ENCODE results near the gene AKAP9. TPM values are rescaled to one million over a fixed set of nuclear protein-coding genes. Genes with fewer than 3 reads are reported as not detected.

AKAP9 gene
- polyA plus RNA-seq, 1 donor (not counting 4 experiments of a cell fraction or from before 2014, with no cell fraction given), result 19.0 TPM

- H3K9me3 ChIP-seq (ENCODE audit: control insufficient read depth, low read depth, low read length), result no peaks in the 10 kb centered on the region
- FAIRE-seq (no peak), DNase-seq (ENCODE audit: low read depth, low spot score) (no peak)
- H4K20me1 ChIP-seq (ENCODE audit: control insufficient read depth, extremely low read depth, insufficient read depth, low read length), result no peaks in the 10 kb centered on the region
- H3K9ac ChIP-seq (ENCODE audit: control insufficient read depth, extremely low read depth, insufficient read depth, low read length), result no peak overlapping the region
- no peaks in the 10 kb centered on the region for H3K4me1 ChIP-seq (ENCODE audit: control insufficient read depth, extremely low read depth, insufficient read depth, low read length)
- no peak for TF ChIP-seq EZH2 (IDR thresholded peaks at IDR 0.05; ENCODE audit: low read length)
- TF ChIP-seq CTCF (optimal IDR thresholded peaks at IDR 0.05 in 1 of 3, IDR thresholded peaks at IDR 0.05 in 1 of 3, conservative IDR thresholded peaks at IDR 0.05 in 1 of 3; ENCODE audit: extremely low read depth in 1 of 3, insufficient read depth in 2 of 3, low read length in 3 of 3), result no peak
- no peak overlapping the region for H3K27ac ChIP-seq (ENCODE audit: control insufficient read depth, insufficient read depth, low read length)
- H3K36me3 ChIP-seq (ENCODE audit: control insufficient read depth in 2 of 2, extremely low read depth in 1 of 2, insufficient read depth in 2 of 2, low read length in 2 of 2), result peaks cover 9 to 12% of the 10 kb centered on the region in 2 experiments
- H3K4me3 ChIP-seq (ENCODE audit: control insufficient read depth in 2 of 3, extremely low read depth in 1 of 3, insufficient read depth in 2 of 3, low read depth in 1 of 3, low read length in 3 of 3), result no peak overlapping the region
- no peaks in the 10 kb centered on the region for H3K9me1 ChIP-seq (ENCODE audit: control insufficient read depth, extremely low read depth, insufficient read depth, low read length)
- no peak overlapping the region for H3K4me2 ChIP-seq (ENCODE audit: control insufficient read depth, extremely low read depth, insufficient read depth, low read depth, low read length)
- no peaks in the 10 kb centered on the region for H3K79me2 ChIP-seq (ENCODE audit: control insufficient read depth, insufficient read depth, low read length)
- H2AFZ ChIP-seq (ENCODE audit: control insufficient read depth, low read length), result no peak overlapping the region
- H3K27me3 ChIP-seq (ENCODE audit: control insufficient read depth, extremely low read depth, insufficient read depth, low read length), result no peaks in the 10 kb centered on the region
- dilution Hi-C loops (cut with MboI; ENCODE audit: extremely low pct_ligation_motif_present, low sequenced_read_pairs), result no loop called here
Observed at GRCh38 chr7:91993976-91994375, 53.3 kb downstream of the AKAP9 start.

- no peaks in the 10 kb centered on the region for H4K20me1 ChIP-seq (ENCODE audit: control insufficient read depth, extremely low read depth, insufficient read depth, low read length)
- H3K4me3 ChIP-seq (ENCODE audit: control insufficient read depth in 2 of 3, extremely low read depth in 1 of 3, insufficient read depth in 2 of 3, low read depth in 1 of 3, low read length in 3 of 3), result no peak overlapping the region
- no peaks in the 10 kb centered on the region for H3K79me2 ChIP-seq (ENCODE audit: control insufficient read depth, insufficient read depth, low read length)
- H3K4me2 ChIP-seq (ENCODE audit: control insufficient read depth, extremely low read depth, insufficient read depth, low read depth, low read length), result no peak overlapping the region
- no peaks in the 10 kb centered on the region for H3K9me3 ChIP-seq (ENCODE audit: control insufficient read depth, low read depth, low read length)
- H3K9ac ChIP-seq (ENCODE audit: control insufficient read depth, extremely low read depth, insufficient read depth, low read length), result no peak overlapping the region
- no peaks in the 10 kb centered on the region for H3K27me3 ChIP-seq (ENCODE audit: control insufficient read depth, extremely low read depth, insufficient read depth, low read length)
- FAIRE-seq (no peak), DNase-seq (ENCODE audit: low read depth, low spot score) (no peak)
- dilution Hi-C loops (cut with MboI; ENCODE audit: extremely low pct_ligation_motif_present, low sequenced_read_pairs), result no loop called here
- no peaks in the 10 kb centered on the region for H3K4me1 ChIP-seq (ENCODE audit: control insufficient read depth, extremely low read depth, insufficient read depth, low read length)
- no peak overlapping the region for H3K27ac ChIP-seq (ENCODE audit: control insufficient read depth, insufficient read depth, low read length)
- H3K36me3 ChIP-seq (ENCODE audit: control insufficient read depth in 2 of 2, extremely low read depth in 1 of 2, insufficient read depth in 2 of 2, low read length in 2 of 2), result peaks cover 9 to 12% of the 10 kb centered on the region in 2 experiments
- no peak overlapping the region for H2AFZ ChIP-seq (ENCODE audit: control insufficient read depth, low read length)
- no peaks in the 10 kb centered on the region for H3K9me1 ChIP-seq (ENCODE audit: control insufficient read depth, extremely low read depth, insufficient read depth, low read length)
- TF ChIP-seq CTCF (optimal IDR thresholded peaks at IDR 0.05 in 1 of 3, IDR thresholded peaks at IDR 0.05 in 1 of 3, conservative IDR thresholded peaks at IDR 0.05 in 1 of 3; ENCODE audit: extremely low read depth in 1 of 3, insufficient read depth in 2 of 3, low read length in 3 of 3) (no peak), EZH2 (IDR thresholded peaks at IDR 0.05; ENCODE audit: low read length) (no peak)
Observed at GRCh38 chr7:91995391-91996105, 54.9 kb downstream of the AKAP9 start.
